HS-5 (cell line): ENCODE data around the gene NPFFR2.
"Not testable (repeated sequence)": the region's sequence is repeated elsewhere in the genome, so short reads cannot be mapped to it uniquely, and the experiment has no call there.

Experiments
- DNase-seq: peaks from one replicate; pipeline ENCODE4 v3.0.0-alpha.2; 2012; ENCODE audit warnings: low read depth

The NPFFR2 gene

GRCh38 chr4:72112514-72113156 is 80.8 kb downstream of the NPFFR2 start:
- peak; percentile 82 for DNase-seq

- DNase-seq: no peak
These were observed 86.2 kb downstream of the NPFFR2 start for GRCh38 chr4:72118017-72118416.

- no peak for DNase-seq
These were observed 88.1 kb downstream of the NPFFR2 start for GRCh38 chr4:72119946-72120345.

- DNase-seq: no peak
These were observed 96.9 kb downstream of the NPFFR2 start for GRCh38 chr4:72128741-72129140.

GRCh38 chr4:72136429-72136828 is 104.6 kb downstream of the NPFFR2 start:
- no peak for DNase-seq

- DNase-seq: not testable (repeated sequence)
These were observed 108.2 kb downstream of the NPFFR2 start for GRCh38 chr4:72139997-72140396.

- no peak for DNase-seq
These were observed 112.4 kb downstream of the NPFFR2 start for GRCh38 chr4:72144241-72144640.

GRCh38 chr4:72152731-72153130 is 120.9 kb downstream of the NPFFR2 start:
- DNase-seq: no peak

- not testable (repeated sequence) for DNase-seq
These were observed 121.8 kb downstream of the NPFFR2 start for GRCh38 chr4:72153634-72154033.

- DNase-seq: not testable (repeated sequence)
These were observed 137.5 kb downstream of the NPFFR2 start for GRCh38 chr4:72169285-72169684.

GRCh38 chr4:72169861-72170260 is 138.1 kb downstream of the NPFFR2 start:
- no peak for DNase-seq

GRCh38 chr4:72171761-72172160 is 140.0 kb downstream of the NPFFR2 start:
- DNase-seq: no peak

GRCh38 chr4:72179342-72179741 is 147.5 kb downstream of the NPFFR2 start:
- DNase-seq: no peak

GRCh38 chr4:72186714-72187113 is 154.9 kb downstream of the NPFFR2 start:
- DNase-seq: no peak

GRCh38 chr4:72194046-72194445 is 162.2 kb downstream of the NPFFR2 start:
- no peak for DNase-seq

- no peak for DNase-seq
These were observed 162.7 kb downstream of the NPFFR2 start for GRCh38 chr4:72194453-72194852.
